HG02759 (cell line): ENCODE data around the gene CXorf66.
A peak's percentile ranks its signal among the peaks of the same experiment; 100 is the strongest.
"Not testable (repeated sequence)": the region's sequence is repeated elsewhere in the genome, so short reads cannot be mapped to it uniquely, and the experiment has no call there.

Source experiments
- ATAC-seq: cut with Tn5 transposase; IDR thresholded peaks from one replicate; pipeline ENCODE4 v1.9.1; 2021; ENCODE audit warnings: mild to moderate bottlenecking, moderate library complexity; ENCODE audit not compliant: unreplicated experiment

Gene CXorf66

DNA sequence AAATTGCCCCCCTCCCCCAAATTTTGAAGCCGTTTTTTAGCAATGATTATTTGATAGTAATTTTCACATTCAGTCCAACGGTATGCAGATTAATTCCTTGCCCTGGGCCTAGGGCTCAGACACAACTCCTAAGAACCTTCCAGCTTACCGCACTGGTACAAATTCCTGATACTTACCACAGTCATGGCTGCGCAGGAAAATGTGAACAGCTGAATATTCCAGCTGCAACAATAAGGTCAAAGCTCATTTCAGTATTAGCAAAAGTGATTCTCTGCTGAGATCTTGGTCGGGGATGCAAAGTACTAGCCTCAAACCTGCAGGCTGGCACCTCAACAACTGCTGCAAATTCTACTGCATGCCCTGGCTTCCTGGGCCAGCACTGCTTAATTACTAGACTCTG is 35.4 kb downstream of the CXorf66 start:
- ATAC-seq: no peak

DNA sequence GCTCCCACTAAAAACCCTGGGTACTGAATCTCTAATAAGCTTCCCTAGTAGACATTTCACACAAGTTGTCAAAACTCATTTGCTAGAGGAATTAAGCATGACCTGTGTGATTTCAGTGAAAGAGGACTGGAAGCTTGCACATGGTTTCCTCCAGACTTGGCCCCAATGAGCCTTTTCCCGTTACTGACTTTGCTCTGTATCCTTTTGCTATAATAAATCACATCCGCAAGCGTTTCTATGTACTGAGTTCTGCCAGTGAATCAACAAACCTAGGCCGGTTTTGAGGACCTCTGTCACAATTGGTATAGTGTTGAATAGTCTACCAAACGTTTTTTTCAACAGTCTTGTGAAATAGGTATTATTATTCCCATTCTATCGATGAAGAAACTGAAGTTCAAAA is 40.6 kb downstream of the CXorf66 start:
- no peak for ATAC-seq

DNA sequence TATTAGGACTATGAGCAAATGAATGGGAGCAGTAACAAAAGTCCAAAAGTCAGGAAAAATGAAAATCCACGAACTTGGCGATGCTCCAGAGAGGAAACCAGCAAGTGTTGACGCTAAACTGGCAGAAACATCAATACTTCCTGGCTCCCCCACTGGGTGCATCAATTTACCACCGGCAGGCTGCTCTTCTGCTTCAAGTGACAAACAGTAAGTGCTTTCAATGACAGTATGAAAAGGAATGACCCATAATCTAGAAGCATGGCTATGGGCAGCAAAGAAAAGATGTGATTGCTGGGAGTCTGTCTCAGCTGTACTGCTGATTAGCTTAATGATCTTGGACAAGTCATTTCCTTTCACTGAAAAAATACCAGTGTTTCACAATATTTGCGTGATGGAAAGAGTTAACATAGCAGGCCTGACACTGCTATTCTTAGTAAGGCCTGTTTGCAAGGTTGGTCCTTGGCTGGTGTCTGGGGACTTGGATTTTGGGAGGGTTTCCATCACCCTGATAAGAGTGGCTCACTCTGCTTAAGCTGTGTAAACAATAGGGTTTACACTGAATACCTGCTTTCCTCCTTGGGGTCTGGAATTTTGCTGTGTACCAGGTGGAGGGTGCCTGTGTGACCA is 41.1 kb downstream of the CXorf66 start:
- no peak for ATAC-seq

GRCh38 chrX:139921142-139921541 is 44.2 kb downstream of the CXorf66 start:
- ATAC-seq: not testable (repeated sequence)

GRCh38 chrX:139920316-139920715 is 45.0 kb downstream of the CXorf66 start:
- no peak for ATAC-seq

DNA sequence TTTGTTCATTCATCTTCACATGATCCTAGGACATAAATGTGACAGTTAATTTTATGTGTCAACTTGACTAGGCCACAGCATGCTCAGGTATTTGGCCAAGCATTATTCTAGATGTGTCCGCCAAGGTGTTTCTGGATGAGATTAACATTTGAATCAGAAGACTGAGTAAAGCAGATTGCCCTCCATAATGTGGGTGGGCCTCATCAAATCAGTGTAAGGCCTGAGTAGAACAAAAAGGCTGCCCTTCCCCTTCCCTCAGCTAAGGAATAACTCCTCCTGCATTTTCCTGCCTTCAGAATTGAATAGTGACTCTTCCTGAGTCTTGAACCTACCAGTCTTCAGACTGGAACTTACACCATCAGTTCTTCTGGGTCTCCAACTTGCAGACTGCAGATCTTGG is 50.9 kb downstream of the CXorf66 start:
- ATAC-seq: no peak

- peak; percentile 63 for ATAC-seq
These were observed 55.6 kb downstream of the CXorf66 start for GRCh38 chrX:139909712-139910111.

DNA sequence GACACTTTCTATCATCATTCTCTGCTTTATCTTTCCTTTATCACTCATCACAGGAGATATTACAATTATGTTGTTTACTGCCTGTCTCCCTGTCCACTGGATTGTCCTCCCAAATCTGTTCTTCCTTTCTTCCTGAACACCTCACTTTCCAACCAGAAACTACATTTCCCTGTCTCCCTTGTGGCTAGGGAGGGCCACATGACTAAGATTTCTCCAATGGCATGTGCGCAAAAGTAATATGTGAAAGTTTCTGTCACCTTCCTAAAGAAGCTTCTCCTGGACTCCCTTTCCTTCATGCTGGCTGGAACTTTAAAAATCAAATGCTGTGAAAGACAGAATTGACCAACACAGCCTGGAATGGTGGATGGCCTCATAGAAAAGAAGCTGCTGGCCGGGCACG is 58.2 kb downstream of the CXorf66 start:
- ATAC-seq: no peak

- no peak for ATAC-seq
These were observed 59.6 kb downstream of the CXorf66 start for GRCh38 chrX:139905743-139906142.
